HUES64 (cell line): ENCODE measurements around the gene PTH2R.
"Not testable (repeated sequence)": the region's sequence is repeated elsewhere in the genome, so short reads cannot be mapped to it uniquely, and the experiment has no call there.

ENCODE experiments used
- H3K27ac ChIP-seq: 2 replicates; pipeline ENCODE4 v1.7.0; 2013; ENCODE audit warnings: low read depth, low read length, inconsistent platforms
- H3K27me3 ChIP-seq: 2 replicates; pipeline ENCODE4 v1.6.1; 2013; ENCODE audit warnings: mild to moderate bottlenecking, low read length; ENCODE audit not compliant: insufficient read depth
- H3K36me3 ChIP-seq: 2 replicates; pipeline ENCODE4 v1.6.1; 2013; ENCODE audit warnings: mild to moderate bottlenecking, low read length; ENCODE audit not compliant: insufficient read depth
- H3K4me1 ChIP-seq: 2 replicates; pipeline ENCODE4 v1.6.1; 2013; ENCODE audit warnings: mild to moderate bottlenecking, low read length, moderate library complexity; ENCODE audit not compliant: insufficient read depth
- H3K4me3 ChIP-seq: 2 replicates; pipeline ENCODE4 v1.5.1; 2013; ENCODE audit warnings: mild to moderate bottlenecking, low read length, moderate library complexity
- H3K9ac ChIP-seq: 2 replicates; pipeline ENCODE4 v1.6.1; 2013; ENCODE audit warnings: mild to moderate bottlenecking, low read depth, low read length
- H3K9me3 ChIP-seq: 2 replicates; pipeline ENCODE4 v1.6.1; 2013; ENCODE audit warnings: low read depth, low read length; ENCODE audit not compliant: insufficient read depth
- WGBS: fragments of 150-250, 120-280 bp; methylation state at CpG from one replicate; pipeline ENCODE4 v1.1.7; 2013; ENCODE audit warnings: missing lambda C conversion rate; 5-methylcytosine and 5-hydroxymethylcytosine counted together

The PTH2R gene

DNA sequence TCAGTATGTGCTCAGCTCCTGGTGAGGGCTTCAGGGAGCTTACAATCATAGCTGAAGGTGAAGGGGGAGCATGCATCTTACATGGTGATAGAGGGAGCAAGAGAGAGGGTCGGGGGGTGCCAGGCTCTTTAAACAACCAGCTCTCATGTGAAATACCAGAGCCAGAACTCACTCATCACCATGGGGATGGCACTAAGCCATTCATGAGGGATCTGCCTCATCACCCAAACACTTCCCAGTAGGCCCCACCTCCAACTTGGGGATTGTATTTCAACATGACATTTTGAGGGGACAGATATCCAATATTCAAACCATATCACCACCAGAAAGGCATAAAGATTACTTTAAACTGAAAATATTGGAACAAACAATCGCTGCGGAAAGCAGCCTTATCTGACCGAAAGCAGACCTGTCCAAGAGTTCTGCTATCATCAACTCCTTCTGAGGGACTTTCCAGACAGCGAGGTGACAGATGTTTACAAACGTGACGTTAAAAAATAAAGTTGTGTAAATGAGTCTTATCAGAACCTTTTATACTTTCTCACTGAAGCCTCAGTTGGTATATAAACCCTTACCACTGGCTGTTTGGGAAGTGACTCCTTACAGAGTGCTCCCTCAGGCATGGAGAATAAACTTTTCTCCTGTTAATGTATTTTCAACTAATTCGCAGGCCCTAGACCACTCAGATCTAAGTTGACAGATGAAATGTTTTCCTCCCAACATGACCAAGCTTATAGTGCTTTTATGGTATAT, 35.5 kb upstream of the PTH2R start:
- H3K4me1 ChIP-seq, result peaks cover 12% of the 10 kb centered on the region
- no peak overlapping the region for H3K9ac ChIP-seq
- H3K27ac ChIP-seq, result no peak overlapping the region
- H3K4me3 ChIP-seq, result no peak overlapping the region
- H3K27me3 ChIP-seq, result no peaks in the 10 kb centered on the region
- no peaks in the 10 kb centered on the region for H3K9me3 ChIP-seq
- WGBS, result 98% methylated on average over 5 of the region's 8 CpGs
- no peaks in the 10 kb centered on the region for H3K36me3 ChIP-seq

DNA sequence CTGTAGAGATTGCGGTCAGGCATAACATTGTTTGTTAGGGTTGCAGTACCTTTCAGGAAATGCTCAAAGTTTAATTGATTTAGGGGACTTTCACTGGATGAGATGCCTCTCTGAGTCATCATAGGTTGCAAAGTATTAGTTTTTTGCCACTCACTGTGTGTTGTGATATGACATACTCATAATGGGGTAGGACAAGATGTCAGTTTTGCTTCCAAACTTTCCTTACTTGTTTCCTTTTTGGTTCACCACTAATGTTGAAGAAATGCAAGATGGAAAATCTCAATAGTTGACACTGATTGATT, 35.0 kb upstream of the PTH2R start:
- Histone ChIP-seq H3K4me1 (peaks cover 18% of the 10 kb centered on the region), H3K4me3 (no peak overlapping the region), H3K9me3 (no peaks in the 10 kb centered on the region), H3K9ac (no peak overlapping the region), H3K36me3 (no peaks in the 10 kb centered on the region), H3K27ac (no peak overlapping the region), H3K27me3 (no peaks in the 10 kb centered on the region)
- WGBS, result 65% methylated on average over 1 of the region's 1 CpG

DNA sequence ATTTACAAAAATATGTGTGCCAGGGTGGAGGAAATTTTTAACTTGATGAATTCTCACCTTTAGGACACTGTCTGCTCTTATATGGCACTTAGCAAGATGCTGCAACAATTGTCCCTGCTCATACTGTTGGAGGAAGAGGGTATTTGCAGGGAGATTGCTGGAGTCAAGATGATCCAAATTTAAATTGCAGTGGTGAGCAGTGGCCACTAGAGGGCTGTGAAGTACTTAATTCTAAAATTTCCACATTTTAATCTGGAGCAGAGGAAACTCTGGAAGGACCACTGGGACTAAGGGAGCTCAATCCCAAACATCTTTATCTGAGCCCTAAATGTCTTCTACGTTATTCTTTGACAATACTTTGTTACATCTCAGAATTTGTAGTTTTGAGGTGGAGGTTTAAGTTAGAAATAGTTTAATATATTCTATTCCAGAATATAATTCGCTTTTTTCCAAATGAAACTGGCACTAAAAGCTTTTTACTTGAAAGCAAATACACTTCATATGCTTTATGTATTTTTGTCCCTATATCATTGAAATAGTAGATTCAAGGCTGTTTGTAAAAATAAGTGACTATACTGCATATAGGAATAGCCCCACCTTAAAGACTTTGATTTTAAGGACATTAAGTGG, 33.0 kb upstream of the PTH2R start:
- Histone ChIP-seq H3K27ac (no peak overlapping the region), H3K9me3 (no peaks in the 10 kb centered on the region), H3K4me3 (no peak overlapping the region), H3K4me1 (peaks cover 18% of the 10 kb centered on the region), H3K36me3 (no peaks in the 10 kb centered on the region), H3K27me3 (no peaks in the 10 kb centered on the region), H3K9ac (no peak overlapping the region)
- no CpG with 5 or more reads among the region's 2 CpGs for WGBS

DNA sequence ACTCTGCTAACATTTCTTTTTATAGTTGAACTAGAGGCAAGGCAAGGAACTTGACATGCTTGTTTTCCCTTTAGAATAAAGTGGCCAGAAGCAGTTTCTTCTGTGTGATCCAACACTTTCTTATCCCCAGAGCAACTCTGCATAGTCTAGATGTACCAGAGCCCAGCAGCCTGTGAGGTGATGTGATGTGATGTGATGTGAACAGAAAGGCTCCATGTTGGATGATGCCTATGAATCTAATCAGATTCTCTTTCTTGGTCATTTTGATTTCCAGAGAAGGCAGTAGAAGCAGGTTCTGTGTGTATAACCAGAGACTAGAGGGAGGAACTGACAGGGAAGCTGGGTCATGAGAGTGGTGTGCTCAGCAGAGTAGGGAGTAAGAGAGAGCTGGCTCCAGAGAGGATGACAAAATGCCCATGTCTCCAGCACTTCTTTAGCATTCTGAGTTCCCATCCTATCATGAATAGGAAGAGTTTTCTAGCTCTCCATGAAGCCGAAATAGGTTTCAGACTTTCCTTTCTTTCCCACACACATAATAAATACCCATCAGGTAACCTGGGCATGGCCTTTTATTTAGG, 31.0 kb upstream of the PTH2R start:
- WGBS, result 61% methylated on average over 1 of the region's 1 CpG
- no peak overlapping the region for H3K9ac ChIP-seq
- peak overlapping the region; percentile 64; the same call in 1 of the 2 replicates for H3K27ac ChIP-seq
- H3K9me3 ChIP-seq, result no peaks in the 10 kb centered on the region
- no peaks in the 10 kb centered on the region for H3K36me3 ChIP-seq
- no peak overlapping the region for H3K4me3 ChIP-seq
- peaks cover 18% of the 10 kb centered on the region for H3K4me1 ChIP-seq
- H3K27me3 ChIP-seq, result no peaks in the 10 kb centered on the region

DNA sequence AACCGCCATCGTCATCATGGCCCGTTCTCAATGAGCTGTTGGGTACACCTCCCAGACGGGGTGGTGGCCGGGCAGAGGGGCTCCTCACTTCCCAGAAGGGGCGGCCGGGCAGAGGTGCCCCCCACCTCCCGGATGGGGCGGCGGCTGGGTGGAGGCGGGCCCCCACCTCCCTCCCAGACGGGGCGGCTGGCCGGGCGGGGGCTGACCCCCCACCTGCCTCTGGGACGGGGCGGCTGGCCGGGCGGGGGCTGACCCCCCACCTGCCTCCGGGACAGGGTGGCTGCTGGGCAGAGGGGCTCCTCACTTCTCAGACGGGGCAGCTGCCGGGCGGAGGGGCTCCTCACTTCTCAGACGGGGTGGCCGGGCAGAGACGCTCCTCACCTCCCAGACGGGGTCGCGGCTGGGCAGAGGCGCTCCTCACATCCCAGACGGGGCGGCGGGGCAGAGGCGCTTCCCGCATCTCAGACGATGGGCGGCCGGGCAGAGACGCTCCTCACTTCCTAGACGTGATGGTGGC, 29.2 kb upstream of the PTH2R start:
- not testable (repeated sequence) for H3K9ac ChIP-seq, H3K36me3 ChIP-seq, H3K9me3 ChIP-seq, H3K4me3 ChIP-seq, H3K27ac ChIP-seq, H3K27me3 ChIP-seq
- peaks cover 18% of the 10 kb centered on the region for H3K4me1 ChIP-seq
- WGBS, result 85% methylated on average over 28 of the region's 40 CpGs

DNA sequence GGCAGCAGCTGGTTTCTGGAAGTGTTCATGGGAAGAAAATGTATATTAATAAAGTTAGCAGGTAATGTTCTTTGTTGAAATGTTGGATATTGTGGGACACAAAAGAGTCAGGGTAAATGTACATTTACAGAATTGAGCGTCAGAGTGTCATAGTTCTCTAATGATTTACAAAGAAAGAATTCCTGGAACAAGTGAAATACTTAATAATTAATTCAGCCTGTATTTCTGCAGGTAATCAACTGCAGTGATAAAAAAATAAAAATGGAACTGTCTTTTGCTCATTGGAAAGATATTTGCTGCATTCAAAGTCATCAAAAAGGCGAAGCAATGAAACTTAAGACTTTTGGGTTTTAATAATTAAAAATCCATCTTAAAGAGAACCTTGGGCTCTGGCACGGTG, 27.4 kb upstream of the PTH2R start:
- no peaks in the 10 kb centered on the region for H3K9me3 ChIP-seq
- H3K27me3 ChIP-seq, result no peaks in the 10 kb centered on the region
- no peak overlapping the region for H3K27ac ChIP-seq
- no peaks in the 10 kb centered on the region for H3K36me3 ChIP-seq
- no peak overlapping the region for H3K9ac ChIP-seq
- H3K4me1 ChIP-seq, result peaks cover 18% of the 10 kb centered on the region
- WGBS, result 99% methylated on average over 3 of the region's 3 CpGs
- H3K4me3 ChIP-seq, result no peak overlapping the region

DNA sequence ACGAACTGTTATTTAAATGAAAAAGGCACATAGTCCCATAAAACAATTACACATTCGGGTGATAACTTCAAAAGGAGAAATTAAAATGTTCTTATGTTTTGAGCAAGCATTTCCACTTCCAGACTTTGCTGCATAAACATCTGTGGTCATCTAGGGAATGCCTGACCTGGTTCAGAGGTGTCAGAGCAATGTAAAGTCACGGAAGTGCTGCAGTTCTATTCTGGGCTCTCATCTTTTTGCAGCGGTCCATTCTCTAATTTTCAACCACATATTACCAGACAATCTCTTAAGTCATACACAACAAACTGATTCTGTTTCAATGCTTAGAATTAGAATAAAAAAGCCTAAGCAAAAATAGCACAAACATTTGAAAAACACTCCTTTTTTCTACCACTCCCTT, 22.0 kb upstream of the PTH2R start:
- no peaks in the 10 kb centered on the region for H3K9me3 ChIP-seq
- WGBS, result 98% methylated on average over 3 of the region's 4 CpGs
- no peak overlapping the region for H3K27ac ChIP-seq
- H3K4me3 ChIP-seq, result no peak overlapping the region
- no peaks in the 10 kb centered on the region for H3K4me1 ChIP-seq
- no peaks in the 10 kb centered on the region for H3K27me3 ChIP-seq
- H3K36me3 ChIP-seq, result no peaks in the 10 kb centered on the region
- H3K9ac ChIP-seq, result no peak overlapping the region

DNA sequence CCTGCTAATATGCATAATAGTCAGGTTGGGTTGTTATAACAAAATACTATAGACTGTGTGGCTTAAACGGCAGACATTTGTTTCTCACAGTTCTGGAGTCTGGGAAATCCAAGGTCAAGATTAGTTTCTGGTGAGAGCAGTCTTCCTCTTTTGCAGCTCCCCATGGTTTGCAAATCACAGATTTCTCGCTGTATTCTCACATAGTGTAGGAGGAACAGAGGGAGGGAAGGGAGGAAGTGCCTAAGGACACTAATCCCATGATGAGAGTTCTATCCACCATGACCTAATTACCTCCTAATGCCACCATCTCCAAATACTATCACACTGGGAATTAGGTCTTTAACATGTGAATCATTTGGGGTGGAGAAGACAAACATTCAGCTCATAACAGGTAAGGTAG, 20.1 kb upstream of the PTH2R start:
- Histone ChIP-seq H3K9me3 (no peaks in the 10 kb centered on the region), H3K4me3 (no peak overlapping the region), H3K27me3 (no peaks in the 10 kb centered on the region), H3K36me3 (no peaks in the 10 kb centered on the region), H3K9ac (no peak overlapping the region), H3K4me1 (no peaks in the 10 kb centered on the region), H3K27ac (no peak overlapping the region)
- 6% methylated on average over 1 of the region's 2 CpGs for WGBS

DNA sequence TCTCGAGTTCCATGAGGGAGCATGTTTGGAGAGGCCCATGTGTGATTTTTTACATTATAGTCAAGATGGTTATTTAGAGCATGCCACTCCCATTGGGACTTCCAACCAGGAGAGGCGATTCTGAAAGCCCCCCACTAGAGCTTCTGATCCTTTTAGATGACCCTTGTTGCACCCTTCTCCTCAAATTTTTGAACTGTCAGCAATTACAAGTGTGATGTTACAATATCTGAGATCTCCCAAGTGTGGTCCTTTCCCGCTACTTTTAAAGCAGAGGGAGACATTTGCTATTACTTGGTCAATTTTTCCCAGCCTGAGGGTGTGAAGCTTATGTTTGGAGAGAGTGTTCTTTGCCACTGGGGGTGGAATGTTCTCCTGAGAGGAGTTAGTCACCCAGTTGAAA, 16.7 kb upstream of the PTH2R start:
- WGBS, result 89% methylated on average over 3 of the region's 3 CpGs
- H3K4me3 ChIP-seq, result no peak overlapping the region
- H3K9ac ChIP-seq, result no peak overlapping the region
- H3K27ac ChIP-seq, result no peak overlapping the region
- no peaks in the 10 kb centered on the region for H3K4me1 ChIP-seq
- H3K27me3 ChIP-seq, result no peaks in the 10 kb centered on the region
- H3K9me3 ChIP-seq, result peaks cover 21% of the 10 kb centered on the region
- H3K36me3 ChIP-seq, result no peaks in the 10 kb centered on the region

DNA sequence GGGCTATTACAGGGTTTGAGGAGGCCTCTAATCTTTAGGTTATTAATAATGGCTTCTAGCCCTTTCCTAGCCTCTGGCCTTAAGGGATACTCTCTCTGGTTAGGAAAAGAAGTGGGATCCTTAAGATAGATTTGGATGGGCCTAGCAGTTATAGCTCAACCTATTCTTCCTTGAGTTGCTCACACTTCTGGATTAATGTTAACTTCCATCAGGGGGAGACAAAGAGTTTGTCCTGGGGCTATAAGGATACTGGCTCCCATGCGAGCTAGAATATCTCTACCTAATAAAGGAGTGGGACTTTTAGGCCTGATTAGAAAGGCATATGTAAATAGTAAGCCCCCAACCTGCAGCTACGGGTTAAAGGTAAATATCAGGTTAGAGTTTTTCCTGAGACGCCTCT, 14.3 kb upstream of the PTH2R start:
- H3K27me3 ChIP-seq, result no peaks in the 10 kb centered on the region
- no peaks in the 10 kb centered on the region for H3K36me3 ChIP-seq
- H3K27ac ChIP-seq, result no peak overlapping the region
- H3K9me3 ChIP-seq, result peaks cover 21% of the 10 kb centered on the region
- WGBS, result 93% methylated on average over 2 of the region's 3 CpGs
- H3K9ac ChIP-seq, result no peak overlapping the region
- H3K4me1 ChIP-seq, result no peaks in the 10 kb centered on the region
- H3K4me3 ChIP-seq, result no peak overlapping the region

DNA sequence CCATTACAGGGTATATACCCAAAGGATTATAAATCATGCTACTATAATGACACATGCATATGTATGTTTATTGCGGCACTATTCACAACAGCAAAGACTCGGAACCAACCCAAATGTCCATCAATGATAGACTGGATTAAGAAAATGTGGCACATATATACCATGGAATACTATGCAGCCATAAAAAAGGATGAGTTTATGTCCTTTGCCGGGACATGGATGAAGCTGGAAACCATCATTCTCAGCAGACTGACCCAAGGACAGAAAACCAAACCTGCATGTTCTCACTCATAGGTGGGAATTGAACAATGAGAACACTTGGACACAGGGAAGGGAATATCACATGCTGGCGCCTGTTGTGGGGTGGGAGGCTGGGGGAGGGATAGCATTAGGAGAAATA, 9.8 kb upstream of the PTH2R start:
- not testable (repeated sequence) for H3K9ac ChIP-seq, H3K4me1 ChIP-seq, H3K36me3 ChIP-seq, H3K27ac ChIP-seq, H3K27me3 ChIP-seq, H3K4me3 ChIP-seq
- peaks cover 21% of the 10 kb centered on the region for H3K9me3 ChIP-seq
- 92% methylated on average over 2 of the region's 4 CpGs for WGBS
